Middle frontal gyrus (tissue), 1 donor: ENCODE results near the gene TBRG1.

Experiments used
- DNase-seq: peaks from one replicate; pipeline ENCODE4 v3.0.0-alpha.2; 2015; ENCODE audit warnings: low spot score; ENCODE audit errors: extremely low spot score

The TBRG1 gene

DNA sequence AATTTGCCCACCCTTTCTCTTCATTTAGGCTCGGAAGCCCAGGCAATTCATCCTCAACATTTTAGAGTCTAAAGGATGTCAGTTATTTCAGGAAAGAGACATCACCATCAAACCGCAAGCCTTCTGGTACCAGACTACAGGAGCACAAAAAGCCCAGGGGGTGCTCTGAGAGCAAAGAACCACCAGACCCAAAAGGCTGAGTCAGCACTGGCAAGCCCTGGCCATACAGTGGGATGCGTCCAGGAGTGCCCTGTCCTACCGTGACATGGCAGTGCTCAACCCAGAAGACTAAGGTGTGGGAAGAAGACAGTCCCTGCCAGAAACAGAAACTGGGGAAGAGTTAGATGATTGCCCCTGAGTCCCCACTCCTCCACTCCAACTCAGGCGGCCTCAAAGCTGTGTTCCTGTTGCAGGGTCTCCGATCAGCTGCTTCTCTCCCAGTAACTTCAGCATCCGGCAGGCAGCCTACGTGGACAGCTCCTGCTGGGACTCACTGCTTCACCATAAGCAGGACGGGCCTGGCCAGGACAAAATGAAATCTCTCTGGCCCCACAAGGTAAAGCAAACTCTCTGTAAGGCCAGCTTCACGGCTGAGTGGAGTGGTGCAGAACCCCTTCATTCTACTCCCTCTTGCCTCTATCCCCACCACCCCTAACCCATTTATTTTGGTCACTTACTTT is 10.0 kb upstream of the TBRG1 start:
- DNase-seq, result no peak

DNA sequence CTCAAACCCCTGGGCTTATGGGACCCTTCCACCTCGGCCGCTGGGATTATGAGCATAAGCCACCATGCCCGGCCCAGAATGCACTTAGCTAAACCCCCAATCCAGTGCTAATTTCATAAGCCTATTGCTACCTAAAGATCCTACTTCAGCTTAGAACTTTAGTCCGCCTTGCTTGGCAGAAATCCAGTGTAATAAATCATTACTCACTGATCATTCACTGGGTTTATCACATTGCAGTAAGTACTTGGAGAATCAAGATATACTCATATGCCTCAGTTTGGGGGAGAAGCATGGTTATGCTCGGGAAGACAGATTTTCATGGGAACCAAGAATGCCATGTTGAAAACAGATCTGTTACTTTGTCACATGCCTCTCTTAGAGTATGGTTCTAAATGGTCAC is 3.8 kb upstream of the TBRG1 start:
- DNase-seq, result no peak

DNA sequence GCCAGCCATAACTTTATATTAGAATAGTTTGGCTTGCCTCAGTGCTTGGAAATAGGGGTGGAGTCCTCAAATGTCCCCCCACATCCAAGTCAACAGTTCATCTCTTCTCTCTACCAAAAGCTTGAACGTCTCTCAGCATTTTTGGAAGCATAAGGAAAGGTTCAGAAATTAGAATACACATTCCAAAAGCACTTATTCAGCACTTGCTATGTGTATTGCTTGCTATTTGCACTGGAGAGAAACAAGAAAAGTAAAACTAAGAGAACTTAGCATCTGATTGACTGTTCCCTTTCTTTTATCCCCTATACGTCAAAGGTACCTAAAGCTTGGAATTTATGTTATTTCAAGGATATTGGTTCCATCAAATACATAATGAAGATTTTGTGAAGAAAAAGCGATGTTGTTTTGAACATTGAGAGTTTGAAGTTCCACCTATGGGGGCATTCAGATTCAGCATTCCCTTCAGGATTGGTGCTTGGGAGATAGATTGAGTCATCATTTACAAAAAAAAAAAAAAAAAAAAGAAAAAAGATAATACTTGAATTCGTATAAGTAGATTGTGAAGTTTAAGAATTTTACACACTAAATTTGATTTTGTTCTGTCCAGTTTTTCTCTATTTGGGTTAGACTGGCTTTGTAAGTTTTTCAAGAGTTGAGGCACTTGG is 1.3 kb downstream of the TBRG1 start:
- no peak for DNase-seq

DNA sequence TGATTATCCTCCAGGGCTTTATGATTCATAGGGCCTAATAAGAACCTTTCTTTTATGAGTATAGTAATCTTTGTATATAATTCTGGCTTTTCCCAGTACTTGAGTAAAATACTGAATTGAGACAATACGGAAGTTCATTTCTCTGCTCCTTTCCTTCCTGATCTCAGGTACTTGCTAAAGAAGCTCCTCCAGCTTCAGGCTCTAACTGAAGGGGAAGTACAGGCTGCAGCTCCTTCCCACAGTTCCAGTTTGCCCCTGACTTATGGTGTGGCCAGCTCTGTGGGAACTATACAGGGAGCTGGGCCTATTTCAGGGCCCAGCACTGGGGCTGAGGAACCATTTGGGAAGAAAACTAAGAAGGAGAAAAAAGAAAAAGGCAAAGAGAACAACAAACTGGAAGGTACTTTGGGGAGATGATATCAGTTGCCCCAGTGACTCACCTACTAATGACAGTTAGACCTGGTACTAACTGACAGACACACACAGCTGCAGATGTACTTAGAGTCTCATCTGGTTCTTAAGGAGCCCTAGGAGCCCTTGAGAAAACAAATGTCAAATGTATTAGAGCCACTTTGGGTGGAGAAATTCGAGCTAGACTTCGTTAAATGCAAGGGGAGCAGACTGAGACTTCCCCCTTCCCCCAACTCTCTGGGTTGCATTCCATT is 3.0 kb downstream of the TBRG1 start:
- no peak for DNase-seq

DNA sequence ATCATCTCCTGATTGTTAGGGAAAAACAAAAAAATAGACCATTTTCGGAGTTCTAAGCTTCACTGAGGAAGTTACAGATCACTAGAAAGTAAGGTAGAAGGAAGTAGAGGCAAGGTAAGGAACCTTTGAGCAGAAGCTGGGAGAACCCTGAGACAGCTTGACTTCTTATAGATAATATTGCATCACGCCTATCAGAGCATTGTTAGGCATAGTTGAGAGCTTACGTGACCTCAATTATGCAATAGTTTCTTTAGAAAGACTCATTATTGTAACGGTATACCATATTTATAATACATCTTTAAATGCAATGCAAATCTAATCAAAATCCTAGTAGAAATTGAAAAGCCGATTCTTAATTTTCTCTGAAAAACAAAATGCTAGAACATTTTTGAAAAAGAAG is 4.9 kb downstream of the TBRG1 start:
- DNase-seq, result no peak

DNA sequence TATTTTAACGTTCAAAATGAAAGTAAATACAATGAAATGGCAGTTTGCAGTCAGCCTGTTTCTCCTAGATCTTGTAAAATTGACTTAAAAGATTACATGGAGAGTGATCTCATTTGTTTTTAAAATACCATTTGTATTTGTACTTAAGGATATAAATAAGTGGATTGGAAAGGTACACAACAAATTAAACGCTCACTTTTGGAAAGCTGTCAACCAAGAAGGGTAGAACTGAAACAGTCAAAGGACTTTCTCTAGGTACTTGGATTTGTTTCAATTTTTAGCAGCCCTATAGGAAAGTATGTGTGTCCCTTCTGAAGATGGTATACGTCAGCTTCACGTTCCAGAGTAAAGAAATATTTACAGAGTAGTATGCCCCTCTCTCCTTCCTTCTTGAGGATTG is 7.3 kb downstream of the TBRG1 start:
- DNase-seq, result no peak

DNA sequence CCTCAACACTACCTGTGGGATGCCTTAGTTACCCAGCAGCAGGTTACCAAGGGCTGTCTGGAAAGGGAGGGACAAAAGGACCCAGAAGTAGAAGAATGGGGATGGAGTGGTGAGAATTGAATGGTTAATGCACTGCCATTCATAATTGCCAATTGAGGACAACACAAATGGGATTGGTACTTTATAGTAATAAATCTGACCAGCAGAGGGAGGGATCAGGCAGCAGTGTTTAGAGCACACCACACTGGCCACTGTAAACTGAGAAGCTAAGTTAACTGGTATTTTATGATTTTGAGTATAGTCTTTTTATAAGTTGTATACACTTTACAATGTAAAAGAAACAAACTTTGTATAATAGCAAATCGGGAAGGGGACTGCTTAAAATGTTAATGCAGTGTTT is 10.7 kb downstream of the TBRG1 start:
- DNase-seq, result no peak

DNA sequence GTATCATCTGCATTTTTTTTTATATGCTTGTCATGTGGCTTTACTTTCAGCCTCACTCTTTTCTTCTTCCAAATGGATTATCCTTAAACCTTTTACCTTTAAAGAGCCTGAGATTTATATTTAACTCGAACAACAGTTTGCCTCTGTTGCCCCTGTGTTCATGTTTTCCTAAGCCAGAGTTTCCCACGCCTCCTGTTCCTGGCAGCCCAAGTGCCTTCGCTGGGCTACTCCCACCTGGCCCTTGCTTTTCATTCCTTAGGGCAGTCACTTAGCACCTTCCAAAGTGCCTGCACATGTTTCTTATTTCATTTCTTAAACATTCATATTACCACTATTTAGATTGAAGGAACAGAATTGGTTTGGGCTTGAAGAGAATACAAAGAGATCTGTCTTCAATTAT is 13.3 kb downstream of the TBRG1 start:
- no peak for DNase-seq

DNA sequence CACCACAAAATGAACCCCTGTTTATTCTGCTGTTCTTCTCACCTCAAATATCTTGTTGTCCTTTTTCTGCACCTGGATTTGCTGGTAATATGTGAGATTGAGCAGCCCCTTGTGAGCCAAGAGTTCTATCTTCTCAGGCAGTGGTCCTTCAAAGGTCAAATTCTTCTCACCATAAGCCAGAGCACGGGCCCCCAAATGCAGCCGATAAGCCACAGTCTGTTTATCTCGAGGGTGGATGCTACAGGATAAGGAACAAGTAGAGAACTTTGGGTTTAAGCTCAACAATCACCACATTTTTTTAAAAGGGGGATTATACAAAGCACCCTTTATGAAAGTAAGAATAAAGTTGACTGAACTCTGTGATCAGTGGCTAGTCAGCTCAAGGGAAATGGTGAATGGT is 15.8 kb downstream of the TBRG1 start:
- no peak for DNase-seq

DNA sequence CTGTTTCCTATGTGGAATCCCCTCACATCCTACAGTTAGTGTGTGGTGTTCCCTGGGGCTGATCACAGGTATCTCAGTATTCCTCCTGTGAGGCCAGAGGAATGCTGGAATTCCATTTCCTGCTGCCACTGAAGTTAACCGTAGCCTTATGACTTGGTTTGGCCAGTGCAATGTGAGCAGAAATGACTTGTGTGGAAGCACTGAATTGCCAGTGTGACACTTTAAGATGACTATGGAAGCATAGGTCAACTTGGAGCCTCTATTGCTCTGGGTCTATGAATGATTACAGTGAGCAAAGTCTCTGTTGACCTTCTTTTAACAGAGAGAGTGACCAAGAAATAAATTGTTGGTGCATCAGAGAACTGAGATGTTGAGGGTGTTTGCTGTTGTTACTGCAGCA is 16.5 kb downstream of the TBRG1 start:
- DNase-seq, result no peak

DNA sequence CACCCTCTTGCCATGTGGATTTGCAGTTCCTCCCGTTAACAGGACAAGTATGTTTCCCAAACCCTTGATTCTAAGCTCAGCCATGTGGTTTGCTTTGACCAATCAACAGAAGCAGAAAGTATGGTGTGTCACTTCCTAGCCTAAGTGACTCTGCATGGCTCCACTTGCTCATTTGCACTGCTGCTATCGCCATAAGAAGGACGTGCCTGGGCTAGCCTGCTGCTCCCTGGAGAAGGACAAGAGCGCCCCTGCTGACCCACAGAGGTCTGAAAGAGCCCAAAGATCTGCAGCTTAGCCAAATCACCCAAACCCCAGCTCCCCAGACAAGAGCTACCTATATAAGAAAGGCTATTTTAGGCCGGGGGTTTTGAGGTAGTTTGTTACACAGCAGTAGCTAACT is 18.0 kb downstream of the TBRG1 start:
- DNase-seq, result no peak

DNA sequence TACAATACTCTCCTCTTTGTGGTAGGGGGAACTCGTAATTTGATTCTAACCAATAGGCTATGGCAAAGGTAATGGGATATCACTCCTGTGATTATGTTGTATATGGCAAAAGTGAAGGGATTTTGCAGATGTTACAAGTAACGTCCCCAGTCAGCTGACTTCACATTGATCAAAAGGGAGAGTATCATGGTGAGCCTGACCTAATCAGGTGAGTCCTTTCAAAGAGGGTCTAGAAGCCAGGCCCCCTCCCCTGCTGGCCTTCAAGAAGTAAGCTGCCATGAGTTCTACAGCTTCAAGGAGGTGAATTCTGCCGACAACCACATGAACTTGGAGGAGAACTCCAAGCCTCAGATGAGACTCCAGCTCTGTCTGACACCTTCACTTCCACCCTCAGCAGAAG is 20.0 kb downstream of the TBRG1 start:
- DNase-seq, result no peak

DNA sequence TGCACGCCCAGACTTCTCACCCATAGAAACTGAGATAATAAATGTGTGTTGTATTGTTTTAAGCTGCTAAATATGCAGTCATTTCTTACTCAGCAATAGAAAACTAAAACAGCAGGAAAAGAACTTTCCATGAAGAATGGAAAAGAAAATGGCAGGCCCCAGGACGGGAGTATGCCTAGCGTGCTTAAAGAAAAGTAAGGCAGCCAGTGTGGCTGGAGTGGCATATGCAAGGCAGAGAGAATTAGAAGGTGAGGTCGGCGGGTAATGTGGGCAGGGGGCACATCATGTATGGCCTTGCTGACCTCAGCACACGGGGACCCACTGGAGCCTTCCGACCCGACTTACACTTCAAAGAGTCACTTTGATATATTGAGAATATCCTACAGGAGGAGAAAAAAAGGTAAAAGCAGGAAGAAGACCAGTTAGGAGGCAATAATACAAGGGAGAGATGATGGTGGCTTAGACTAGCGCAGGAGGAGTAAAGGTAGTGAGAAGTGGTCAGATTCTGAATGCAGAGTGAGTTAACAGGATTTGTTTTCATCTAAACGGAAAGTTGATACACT is 20.5 kb downstream of the TBRG1 start:
- no peak for DNase-seq

DNA sequence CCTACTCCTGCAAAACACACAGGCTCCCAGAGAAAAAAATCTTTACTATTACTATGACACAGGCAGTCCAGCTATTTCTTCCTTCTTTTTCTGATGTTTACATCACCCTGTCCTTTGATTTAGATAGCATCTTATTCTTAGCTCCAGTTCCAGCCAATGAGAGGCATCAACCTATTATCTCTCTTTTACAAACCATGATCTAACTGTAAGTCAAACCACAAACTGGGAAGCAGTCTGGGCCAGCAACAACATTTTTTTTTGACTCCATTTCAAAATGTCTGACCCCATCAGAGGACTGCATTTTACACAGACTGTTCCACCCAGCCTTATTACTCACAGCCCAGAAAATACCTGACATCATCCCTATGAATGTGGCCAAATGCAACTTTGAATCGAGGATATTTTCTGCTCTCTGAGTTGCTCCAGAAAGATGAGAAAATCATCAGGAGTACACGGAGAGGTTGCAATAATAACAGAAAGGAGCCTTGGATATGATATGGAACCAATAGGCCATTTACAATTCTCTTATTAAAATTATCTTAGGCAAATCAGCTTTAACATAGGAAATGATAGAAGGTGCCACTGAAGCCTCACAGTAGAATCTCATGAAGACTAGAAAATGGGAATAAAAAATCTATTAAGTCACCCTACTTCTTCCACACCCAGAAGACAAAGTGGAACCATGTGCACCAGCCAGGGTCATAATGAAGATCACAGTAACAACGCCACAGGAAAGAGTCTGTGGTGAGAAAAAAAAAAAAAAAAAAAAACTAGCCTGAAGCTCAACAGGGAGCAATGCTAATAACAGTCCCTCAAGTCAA is 21.2 kb downstream of the TBRG1 start:
- DNase-seq, result no peak

DNA sequence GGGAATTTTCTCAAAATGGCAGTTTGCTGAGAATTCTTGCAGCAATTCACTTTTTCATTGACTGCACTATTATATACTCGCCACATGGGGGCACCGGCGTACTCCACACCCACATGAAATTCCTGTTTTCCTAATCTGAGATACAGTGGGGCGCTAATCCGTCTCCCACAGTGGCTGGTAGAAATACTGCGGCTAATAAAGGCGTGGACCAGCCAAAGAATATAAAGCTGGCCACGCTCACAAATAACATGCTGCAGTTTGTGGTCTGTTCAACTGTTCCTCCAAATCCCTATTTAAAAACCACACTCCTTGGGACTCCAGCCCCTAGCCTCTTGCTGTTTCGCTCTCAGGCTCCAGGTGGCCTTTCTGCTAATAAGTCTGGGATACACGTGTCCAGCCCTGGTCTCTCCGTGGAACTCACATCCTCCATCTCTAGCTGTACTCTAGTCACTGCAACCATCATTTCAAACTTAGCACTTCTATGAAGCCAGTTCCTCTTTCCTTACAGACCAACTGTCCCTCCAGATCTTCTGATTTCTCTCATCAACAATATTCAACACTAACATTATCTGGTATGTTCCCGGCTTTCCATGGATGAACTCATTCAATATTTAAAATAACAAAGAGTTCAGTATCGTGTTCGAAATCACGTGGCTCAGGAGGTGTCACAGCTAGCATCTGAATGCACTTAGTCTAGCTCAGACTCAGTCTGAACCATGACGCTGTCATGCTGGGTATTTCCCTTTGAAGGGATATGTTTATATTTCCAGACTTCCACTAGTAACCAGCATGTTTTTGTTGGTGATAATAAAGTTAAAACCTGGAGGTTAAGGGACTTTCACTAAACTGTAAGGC is 22.0 kb downstream of the TBRG1 start:
- peak; percentile 33 for DNase-seq

DNA sequence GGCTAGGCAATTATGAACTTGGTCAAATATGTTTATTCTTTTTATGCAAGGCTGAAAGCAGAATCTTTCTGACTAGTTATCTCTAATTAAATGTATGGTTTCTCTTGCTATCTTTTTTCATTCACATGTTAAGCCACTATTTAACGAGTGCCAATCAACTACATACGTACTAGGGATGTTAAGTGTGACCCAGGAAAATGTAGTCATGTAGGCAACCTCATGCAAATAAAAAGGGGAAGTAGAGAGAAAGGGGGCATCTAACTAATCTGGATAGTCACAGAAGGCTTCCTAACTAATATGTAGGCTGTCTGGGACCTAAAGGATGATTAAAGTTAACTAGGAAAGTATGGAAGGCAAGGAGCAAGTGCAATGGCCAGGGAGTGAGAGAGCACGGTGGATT is 23.5 kb downstream of the TBRG1 start:
- DNase-seq, result no peak

DNA sequence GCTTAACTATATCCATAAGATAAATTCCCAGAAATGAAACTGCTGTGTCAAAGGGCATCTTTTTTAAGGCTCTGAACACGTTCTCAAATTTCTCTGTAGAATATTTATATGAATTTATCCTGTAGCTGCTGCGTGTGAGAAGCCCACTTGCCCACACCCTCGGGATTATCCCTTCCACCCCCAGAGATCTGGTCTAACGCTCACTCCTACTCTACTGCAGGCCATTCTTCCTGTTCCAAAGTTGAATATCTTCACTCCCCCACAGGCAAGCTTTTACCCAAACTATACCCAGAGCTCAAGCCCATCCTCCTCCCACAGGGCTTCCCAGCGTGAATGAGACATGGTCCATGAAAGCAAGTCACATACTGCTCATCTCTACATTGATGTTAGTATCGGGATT is 25.9 kb downstream of the TBRG1 start:
- DNase-seq, result no peak

DNA sequence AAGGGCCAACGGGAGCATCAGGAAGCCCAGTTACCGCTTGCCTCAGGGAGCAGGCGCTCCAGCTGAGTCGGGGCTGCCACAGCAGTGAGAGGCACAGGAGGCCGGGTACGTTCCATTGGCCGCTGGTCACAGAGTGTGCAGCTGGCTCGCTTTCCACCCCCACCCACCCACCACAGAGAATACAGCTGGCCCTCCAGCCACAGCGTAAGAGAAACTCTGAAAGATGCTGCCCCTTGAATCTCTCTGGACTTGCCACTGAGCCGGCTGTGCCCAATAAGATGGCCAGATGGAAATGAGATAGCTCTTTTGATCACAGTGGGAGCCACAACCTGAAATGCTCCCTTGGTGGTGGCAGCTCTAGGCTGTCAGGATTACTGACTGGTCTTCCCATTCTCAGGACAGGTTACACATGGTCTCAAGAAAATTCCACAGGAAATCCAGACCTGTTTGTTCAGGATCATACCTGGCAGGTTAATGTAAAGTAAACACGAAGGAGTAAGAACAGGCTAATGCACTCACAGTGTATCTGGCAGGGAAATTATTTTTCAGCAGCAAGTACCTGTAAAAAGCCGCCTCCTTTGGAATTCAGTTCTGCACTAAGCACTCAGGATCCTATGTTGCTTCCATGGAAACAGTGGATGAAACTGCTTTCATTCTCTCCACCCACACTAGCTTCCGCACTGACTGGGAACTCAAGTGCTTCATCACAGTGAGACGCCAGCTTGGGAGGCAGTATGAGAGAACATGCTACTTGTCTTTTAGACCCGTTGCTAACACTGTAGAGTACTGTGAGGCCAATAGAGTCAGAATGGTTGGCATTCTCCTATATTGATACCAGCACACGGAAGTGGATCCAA is 34.3 kb downstream of the TBRG1 start:
- peak; percentile 53 for DNase-seq

DNA sequence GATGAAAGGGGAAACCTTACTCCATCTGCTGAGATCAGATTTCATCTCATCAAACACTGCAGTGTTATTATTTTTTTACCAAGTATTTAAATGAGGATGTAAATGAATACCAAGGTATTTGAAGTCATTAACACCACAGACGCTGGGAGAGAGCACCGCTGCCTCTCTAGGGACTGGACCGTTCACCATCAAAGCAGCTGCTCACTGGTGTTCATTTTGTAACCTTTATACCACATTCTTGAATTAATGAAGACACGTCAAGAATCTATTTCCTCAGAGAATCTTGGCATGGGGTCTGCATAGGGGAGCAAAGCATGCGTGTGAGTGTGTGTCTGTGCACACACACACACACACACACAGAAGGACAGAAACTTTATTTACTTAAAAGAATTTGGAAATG is 35.2 kb downstream of the TBRG1 start:
- DNase-seq, result no peak

DNA sequence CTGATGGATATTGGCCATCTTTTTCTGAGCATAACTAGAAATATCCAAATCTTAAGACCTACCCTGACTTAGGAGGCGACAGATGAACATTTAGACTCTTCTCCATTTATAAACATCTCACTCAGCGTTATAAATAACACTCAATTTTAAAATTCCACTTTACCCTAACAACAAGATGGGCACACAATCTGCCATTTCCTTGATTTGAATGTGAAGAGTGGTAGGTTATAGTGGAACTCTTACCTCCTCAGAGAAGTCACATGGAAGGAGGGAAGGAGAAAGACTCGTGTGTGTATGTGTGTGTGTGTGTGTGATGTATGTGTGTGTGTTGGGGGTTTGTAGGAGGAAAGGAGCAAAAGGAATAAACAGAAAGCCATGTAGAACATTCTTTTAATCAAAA is 35.8 kb downstream of the TBRG1 start:
- DNase-seq, result no peak
